Upper lobe of left lung (tissue), 6 donors: Measurements from ENCODE around the gene GSDMA. TPM values are rescaled to one million over a fixed set of nuclear protein-coding genes. Genes with fewer than 3 reads are reported as not detected.

ENCODE experiments used
- ATAC-seq, 2 donors: fragments of 200-7000 bp; cut with Tn5 transposase; one replicate each; pipeline ENCODE4 v1.9.1; 2022; ENCODE audit warnings: mild to moderate bottlenecking in 2 of 2, moderate library complexity in 2 of 2; ENCODE audit not compliant: low FRiP score in 2 of 2
- DNase-seq, 2 donors: peaks; one replicate each; pipeline ENCODE4 v3.0.0-alpha.2; 2019 to 2020
- H3K27ac ChIP-seq, 4 donors: fragments of 200-600 bp; sonication (generic); one replicate each; pipeline ENCODE4 v1.5.1; 2016 to 2019
- H3K27me3 ChIP-seq, 4 donors: fragments of 200-600 bp; sonication (generic); one replicate each; pipeline ENCODE4 v1.5.1; 2017 to 2019
- H3K36me3 ChIP-seq, 4 donors: fragments of 200-600 bp; sonication (generic); one replicate each; pipeline ENCODE4 v1.5.1; 2016 to 2019
- H3K4me1 ChIP-seq, 4 donors: fragments of 200-600 bp; sonication (generic); one replicate each; pipeline ENCODE4 v1.5.1; 2018 to 2019
- H3K4me3 ChIP-seq, 4 donors: fragments of 200-600 bp; sonication (generic); one replicate each; pipeline ENCODE4 v1.5.1; 2017 to 2019; ENCODE audit warnings: mild to moderate bottlenecking in 2 of 4, moderate library complexity in 1 of 4
- H3K9me3 ChIP-seq, 4 donors: fragments of 200-600 bp; sonication (generic); one replicate each; pipeline ENCODE4 v1.5.1; 2018 to 2019
- EP300 ChIP-seq, 4 donors: sonication (generic); formaldehyde crosslinking; IDR thresholded peaks; one replicate each; pipeline ENCODE4 v1.5.1; 2017; ENCODE audit warnings: antibody characterized with exemption in 4 of 4, control low read depth in 2 of 4
- POLR2A ChIP-seq, 4 donors: fragments of 450-650 bp; IDR thresholded peaks; one replicate each; pipeline ENCODE4 v1.5.1; 2016 to 2017; ENCODE audit warnings: antibody characterized with exemption in 4 of 4, mild to moderate bottlenecking in 2 of 4
- POLR2AphosphoS5 ChIP-seq, 2 donors: sonication (generic); formaldehyde crosslinking; IDR thresholded peaks; one replicate each; pipeline ENCODE4 v1.5.1; 2017; ENCODE audit warnings: antibody characterized with exemption in 2 of 2
- WGBS, 2 donors: methylation state at CpG; one replicate each; pipeline ENCODE4 v1.1.5; 2017 to 2018; 5-methylcytosine and 5-hydroxymethylcytosine counted together
- total RNA-seq, 6 donors: library from RNA; depleted of rRNA in 4 of 6; stranded (reverse); fragments of >200 nt in 4 of 6; gene quantifications; one replicate each; pipeline versions ENCODE4 v1.1.0 to v1.2.1, GENCODE V29; 2016 to 2021
- TF ChIP-seq, protein P1 (sequence below), 6 experiments: fragments of 450-650 bp in 4 of 6; fragments of 200-600 bp in 2 of 6; sonication (generic) in 2 of 6; IDR thresholded peaks; one replicate each; pipeline ENCODE4 v1.5.1; 2016 to 2019; ENCODE audit warnings: antibody characterized with exemption in 6 of 6
- donor health status: DM: no; HTN: no; CAD: no; lungs with moderate emphysema.
- donor health status: DM: no; HTN: yes; CAD: no; lungs with severe emphysema.

The GSDMA gene
- total RNA-seq, 6 donors from 2014 or later = 0.14 to 0.61 (median 0.51) TPM; not detected in 2

GRCh38 chr17:39926135-39926587 is 36.6 kb upstream of the GSDMA start:
- no peak for ATAC-seq
- Histone ChIP-seq H3K36me3 (peaks cover 16 to 30% (median 28%) of the 10 kb centered on the region in 4 donors), H3K4me1 (peaks cover 34 to 58% (median 48%) of the 10 kb centered on the region in 4 donors), H3K27ac (peak overlapping the region; percentile 14 to 95 (median 62)), H3K4me3 (peak overlapping the region in 3 of 4 donors; percentile 72 to 95 (median 94)), H3K9me3 (no peaks in the 10 kb centered on the region), H3K27me3 (no peaks in the 10 kb centered on the region)
- WGBS, 2 donors = 29 to 32% methylated on average over 4 of the region's 4 CpGs
- TF ChIP-seq EP300 (IDR thresholded peaks at IDR 0.05) (no peak), POLR2AphosphoS5 (IDR thresholded peaks at IDR 0.05) (no peak), POLR2A (IDR thresholded peaks at IDR 0.05) (no peak)
- TF ChIP-seq, protein P1, sequence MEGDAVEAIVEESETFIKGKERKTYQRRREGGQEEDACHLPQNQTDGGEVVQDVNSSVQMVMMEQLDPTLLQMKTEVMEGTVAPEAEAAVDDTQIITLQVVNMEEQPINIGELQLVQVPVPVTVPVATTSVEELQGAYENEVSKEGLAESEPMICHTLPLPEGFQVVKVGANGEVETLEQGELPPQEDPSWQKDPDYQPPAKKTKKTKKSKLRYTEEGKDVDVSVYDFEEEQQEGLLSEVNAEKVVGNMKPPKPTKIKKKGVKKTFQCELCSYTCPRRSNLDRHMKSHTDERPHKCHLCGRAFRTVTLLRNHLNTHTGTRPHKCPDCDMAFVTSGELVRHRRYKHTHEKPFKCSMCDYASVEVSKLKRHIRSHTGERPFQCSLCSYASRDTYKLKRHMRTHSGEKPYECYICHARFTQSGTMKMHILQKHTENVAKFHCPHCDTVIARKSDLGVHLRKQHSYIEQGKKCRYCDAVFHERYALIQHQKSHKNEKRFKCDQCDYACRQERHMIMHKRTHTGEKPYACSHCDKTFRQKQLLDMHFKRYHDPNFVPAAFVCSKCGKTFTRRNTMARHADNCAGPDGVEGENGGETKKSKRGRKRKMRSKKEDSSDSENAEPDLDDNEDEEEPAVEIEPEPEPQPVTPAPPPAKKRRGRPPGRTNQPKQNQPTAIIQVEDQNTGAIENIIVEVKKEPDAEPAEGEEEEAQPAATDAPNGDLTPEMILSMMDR (IDR thresholded peaks at IDR 0.05) = no peak
- DNase-seq = no peak

DNA sequence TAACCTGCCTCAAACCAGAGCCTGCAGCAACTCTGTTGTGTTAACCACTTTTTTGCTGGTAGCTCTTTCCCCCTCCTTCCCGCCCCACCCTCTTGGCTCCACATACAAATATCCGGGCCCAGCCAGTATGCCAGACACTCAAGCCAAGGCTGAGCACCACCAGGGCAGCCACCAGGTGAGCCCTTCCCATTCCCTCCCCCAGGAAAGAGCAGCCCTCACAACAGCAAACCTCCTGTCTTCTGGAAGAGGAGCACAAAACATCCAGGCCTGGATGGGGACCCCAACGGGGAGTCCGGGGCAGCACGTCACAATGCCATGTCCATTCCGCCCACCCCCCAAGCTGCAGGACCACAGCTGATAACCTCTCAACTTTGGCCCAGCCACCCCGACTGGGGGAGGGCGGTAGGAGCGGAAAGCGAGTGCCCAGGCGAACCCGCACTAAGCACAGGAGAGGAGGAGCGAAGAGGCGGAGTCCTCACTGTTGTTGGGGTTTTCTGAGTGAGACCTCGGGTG is 36.2 kb upstream of the GSDMA start:
- TF ChIP-seq POLR2A (IDR thresholded peaks at IDR 0.05) (peak in 1 of 4 donors; percentile 48), POLR2AphosphoS5 (IDR thresholded peaks at IDR 0.05) (peak in 1 of 2 donors; percentile 34)
- TF ChIP-seq, protein P1 (IDR thresholded peaks at IDR 0.05) = no peak
- no peaks in the 10 kb centered on the region for H3K27me3 ChIP-seq
- no peaks in the 10 kb centered on the region for H3K9me3 ChIP-seq
- H3K36me3 ChIP-seq = peaks cover 16 to 26% (median 23%) of the 10 kb centered on the region in 4 donors
- H3K4me3 ChIP-seq = peak overlapping the region; percentile 72 to 95 (median 84)
- peak in 1 of 2 donors; percentile 80 for DNase-seq
- WGBS, 2 donors = 1 to 4% methylated on average over 4 to 12 of the region's 15 CpGs
- peak overlapping the region; percentile 87 to 95 (median 90) for H3K27ac ChIP-seq
- peaks cover 34 to 58% (median 48%) of the 10 kb centered on the region in 4 donors for H3K4me1 ChIP-seq
- peak; percentile 46 to 58 for ATAC-seq

DNA sequence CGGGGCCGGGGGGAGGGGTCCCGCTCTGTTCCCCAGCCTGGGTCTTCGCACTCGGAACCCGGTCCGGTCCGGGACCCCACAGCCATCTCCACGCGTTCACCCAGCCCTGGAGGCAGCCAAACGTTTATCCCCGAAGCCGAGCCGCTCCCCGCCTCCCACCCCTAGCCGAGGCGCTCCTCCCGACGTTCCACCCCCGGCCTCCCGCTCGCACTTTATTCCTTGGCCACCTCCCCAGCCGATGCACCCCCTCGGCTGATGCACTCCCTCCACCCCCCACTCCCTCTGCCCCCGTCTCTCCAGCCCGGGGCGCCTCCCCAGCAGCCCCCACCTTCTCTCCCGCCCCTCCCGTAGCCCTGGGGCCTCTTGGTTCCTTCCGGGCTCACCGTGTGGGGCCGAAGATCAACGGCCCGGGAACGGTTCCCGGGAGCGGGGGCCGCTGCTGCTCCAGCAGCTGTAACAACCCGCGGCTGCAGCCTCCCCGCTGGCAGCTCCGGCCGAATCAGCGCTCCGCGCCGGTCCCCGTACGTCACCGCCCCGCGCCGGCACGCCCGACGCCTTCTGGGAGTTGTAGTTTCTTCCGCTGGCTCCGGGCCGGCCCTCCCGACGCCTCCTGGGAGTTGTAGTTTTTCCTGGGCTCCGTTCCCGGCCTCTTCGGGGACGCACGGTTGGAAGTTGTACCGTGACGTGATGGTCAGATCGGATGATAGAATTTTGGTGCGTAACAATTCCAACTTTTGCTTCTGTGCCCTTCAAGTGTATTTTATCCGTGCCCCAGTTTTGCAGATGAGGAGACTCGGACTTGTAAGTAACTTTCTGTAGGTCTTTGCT is 35.5 kb upstream of the GSDMA start, which contains the start of the genes LRRC3C and ORMDL3:
TSS of gene LRRC3C (plus strand) at position 632 of the 828 bp plus-strand sequence. CDS start 13,792 bp downstream, outside the sequence.
TSS of gene ORMDL3 (minus strand) at position 501 of the 828 bp plus-strand sequence. CDS start 3,398 bp downstream, outside the sequence.
- H3K27me3 ChIP-seq = no peaks in the 10 kb centered on the region
- peaks cover 34 to 58% (median 48%) of the 10 kb centered on the region in 4 donors for H3K4me1 ChIP-seq
- H3K4me3 ChIP-seq = peak within 1 kb of the TSS; percentile 72 to 95 (median 84)
- H3K9me3 ChIP-seq = no peaks in the 10 kb centered on the region
- peak; percentile 94 to 99 for DNase-seq
- peak within 1 kb of the TSS; percentile 87 to 95 (median 90) for H3K27ac ChIP-seq
- peak; percentile 93 to 97 for ATAC-seq
- 0% methylated on average over 23 to 61 of the region's 72 CpGs for WGBS, 2 donors
- H3K36me3 ChIP-seq = peaks cover 9 to 19% (median 17%) of the 10 kb centered on the region in 4 donors
- TF ChIP-seq EP300 (IDR thresholded peaks at IDR 0.05) = peak in 1 of 4 donors; percentile 44
- peak; percentile 92 to 93 for TF ChIP-seq POLR2AphosphoS5 (IDR thresholded peaks at IDR 0.05)
- TF ChIP-seq POLR2A (IDR thresholded peaks at IDR 0.05) = peak in 3 of 4 donors; percentile 59 to 90 (median 68)
- TF ChIP-seq, protein P1 (IDR thresholded peaks at IDR 0.05) = peak in 1 of 6 experiments; percentile 12

- ATAC-seq (peak; percentile 49 to 77), DNase-seq (peak; percentile 86)
- H3K9me3 ChIP-seq = no peaks in the 10 kb centered on the region
- peaks cover 1 to 10% (median 8%) of the 10 kb centered on the region in 4 donors for H3K36me3 ChIP-seq
- peaks cover 34 to 58% (median 47%) of the 10 kb centered on the region in 4 donors for H3K4me1 ChIP-seq
- H3K4me3 ChIP-seq = peak overlapping the region; percentile 17 to 95 (median 83)
- H3K27me3 ChIP-seq = no peaks in the 10 kb centered on the region
- H3K27ac ChIP-seq = peak overlapping the region; percentile 87 to 95 (median 90)
- WGBS, 2 donors = 22 to 32% methylated on average over 11 to 17 of the region's 17 CpGs
- peak in 1 of 2 donors; percentile 41 for TF ChIP-seq POLR2AphosphoS5 (IDR thresholded peaks at IDR 0.05)
- TF ChIP-seq, protein P1 (IDR thresholded peaks at IDR 0.05) = no peak
- peak in 1 of 4 donors; percentile 41 for TF ChIP-seq EP300 (IDR thresholded peaks at IDR 0.05)
- TF ChIP-seq POLR2A (IDR thresholded peaks at IDR 0.05) = peak in 1 of 4 donors; percentile 22
Observed at GRCh38 chr17:39927929-39928857, 34.6 kb upstream of the GSDMA start.
